Panc1 (cell line): ENCODE results near the gene FAM83B. TPM values are rescaled to one million over a fixed set of nuclear protein-coding genes. Genes with fewer than 3 reads are reported as not detected.

Experiments used
- ATAC-seq: fragments of 200-7000 bp; cut with Tn5 transposase; 2 replicates; pipeline ENCODE4 v1.9.1; 2020; ENCODE audit warnings: mild to moderate bottlenecking, moderate library complexity
- BruUV-seq: library from RNA; stranded (reverse); fragments of 400-500 nt; replicated peaks from 2 replicates; lab custom pipeline; 2021; lab: Mats Ljungman, UMichigan
- CTCF ChIA-PET: fragments of 300-600 bp; sonication (Branson Sonifier 250); formaldehyde crosslinking; loops from one replicate; lab custom pipeline; 2022; ENCODE audit warnings: antibody characterized with exemption; lab: Charles Lee
- POLR2A ChIA-PET: fragments of 300-600 bp; sonication (Branson Sonifier 250); formaldehyde crosslinking; loops from one replicate; lab custom pipeline; 2022; ENCODE audit warnings: antibody characterized with exemption; lab: Charles Lee
- DNase-seq: peaks from one replicate; pipeline ENCODE4 v3.0.0-alpha.2; 2010; ENCODE audit warnings: low read depth, low spot score
- H3K27ac ChIP-seq: 2 replicates; pipeline ENCODE4 v1.5.1; 2011; ENCODE audit warnings: mild to moderate bottlenecking, low read length, inconsistent platforms
- H3K27me3 ChIP-seq: fragments of 200-500 bp; sonication (Bioruptor generic); 2 replicates; pipeline ENCODE4 v1.6.0; 2014; ENCODE audit warnings: low read length, inconsistent platforms; ENCODE audit not compliant: control insufficient read depth, insufficient read depth
- H3K36me3 ChIP-seq: fragments of 200-500 bp; sonication (Bioruptor generic); 2 replicates; pipeline ENCODE4 v1.5.1; 2014; ENCODE audit warnings: inconsistent platforms, mild to moderate bottlenecking, low read length, moderate library complexity; ENCODE audit not compliant: control insufficient read depth, insufficient read depth
- H3K4me1 ChIP-seq: 2 replicates; pipeline ENCODE4 v1.5.1; 2011; ENCODE audit warnings: inconsistent platforms, mild to moderate bottlenecking, low read length, moderate library complexity; ENCODE audit not compliant: control insufficient read depth, insufficient read depth
- H3K4me3 ChIP-seq, 2 experiments: 2 replicates each; pipeline ENCODE4 v1.5.1; 2011 to 2012; ENCODE audit warnings: low read depth in 2 of 2, low read length in 2 of 2, mild to moderate bottlenecking in 2 of 2, inconsistent platforms in 1 of 2, moderate library complexity in 1 of 2
- H3K9me3 ChIP-seq: fragments of 200-500 bp; sonication (Bioruptor generic); 2 replicates; pipeline ENCODE4 v1.5.1; 2014; ENCODE audit warnings: low read depth, mild to moderate bottlenecking, inconsistent platforms, low read length, moderate library complexity; ENCODE audit not compliant: control insufficient read depth, insufficient read depth
- CTCF ChIP-seq: fragments of 450-650 bp; IDR thresholded peaks from 2 replicates; pipeline ENCODE4 v1.5.1; 2017; ENCODE audit warnings: mild to moderate bottlenecking
- POLR2AphosphoS5 ChIP-seq: IDR thresholded peaks from 2 replicates; pipeline ENCODE4 v1.6.1; 2012; ENCODE audit warnings: mild to moderate bottlenecking, low read depth, low read length, moderate library complexity
- REST ChIP-seq, 2 experiments: IDR thresholded peaks; 2 replicates each; pipeline ENCODE4 v1.6.1; 2011 to 2012; ENCODE audit warnings: low read depth in 2 of 2, control low read depth in 1 of 2, low read length in 1 of 2, mild to moderate bottlenecking in 1 of 2, moderate library complexity in 1 of 2; ENCODE audit not compliant: insufficient read depth in 1 of 2
- TCF7L2 ChIP-seq: IDR thresholded peaks from 2 replicates; pipeline ENCODE4 v1.6.1; 2011; ENCODE audit warnings: mild to moderate bottlenecking, low read depth, low read length, inconsistent platforms
- in situ Hi-C: cut with HindIII; loops from 2 replicates; pipeline ENCODE4 v1.10.0; 2016; ENCODE audit warnings: low sequenced_read_pairs, low pct_unique_long_range_greater_than_20kb
- intact Hi-C: fragments of 100-400 bp; cut with micrococcal nuclease; formaldehyde crosslinking; loops from one replicate; pipeline ENCODE4 v1.10.0; 2022; ENCODE audit not compliant: unreplicated experiment
- total RNA-seq: library from RNA; stranded (reverse); gene quantifications from one replicate; pipeline ENCODE4 v1.2.1, GENCODE V29; 2021; ENCODE audit not compliant: unreplicated experiment

Gene FAM83B
- total RNA-seq, 1 experiment from 2014 or later: not detected

GRCh38 chr6:54878718-54879117, 32.1 kb downstream of the FAM83B start:
- CTCF ChIA-PET: no interaction called here
- no TSS peak for BruUV-seq
- no peaks in the 10 kb centered on the region for H3K36me3 ChIP-seq
- intact Hi-C loops (no loop called here), in situ Hi-C loops (no loop called here)
- H3K9me3 ChIP-seq: no peaks in the 10 kb centered on the region
- H3K27me3 ChIP-seq: no peaks in the 10 kb centered on the region
- TF ChIP-seq POLR2AphosphoS5 (no peak), TCF7L2 (no peak), REST (IDR thresholded peaks at IDR 0.05; ENCODE audit: insufficient read depth in 1 of 2, low read depth in 2 of 2, low read length in 1 of 2) (no peak), CTCF (peak; percentile 10; the same call in 1 of the 2 replicates)
- peak; percentile 24 for DNase-seq
- no peaks in the 10 kb centered on the region for H3K4me1 ChIP-seq
- ATAC-seq: no peak
- H3K27ac ChIP-seq: no peak overlapping the region
- no peak overlapping the region for H3K4me3 ChIP-seq
- POLR2A ChIA-PET: no interaction called here

- no peak for ATAC-seq
Observed at GRCh38 chr6:54879188-54879985, 32.8 kb downstream of the FAM83B start.

More at GRCh38 chr6:54879188-54879985, 32.8 kb downstream of the FAM83B start:
- ChIA-PET POLR2A (no interaction called here), CTCF (interaction anchor here (0.6 kb wide), 1 partner anchor 50 kb away, joined by 4 read pairs; no protein-coding TSS in a partner anchor)
- no peaks in the 10 kb centered on the region for H3K27me3 ChIP-seq
- BruUV-seq: no TSS peak
- no peaks in the 10 kb centered on the region for H3K36me3 ChIP-seq
- DNase-seq: no peak
- in situ Hi-C loops: no loop called here
- no peaks in the 10 kb centered on the region for H3K9me3 ChIP-seq
- intact Hi-C loops: no loop called here
- H3K27ac ChIP-seq: no peak overlapping the region
- TF ChIP-seq POLR2AphosphoS5 (no peak), REST (IDR thresholded peaks at IDR 0.05; ENCODE audit: insufficient read depth in 1 of 2, low read depth in 2 of 2, low read length in 1 of 2) (no peak)
- H3K4me3 ChIP-seq: no peak overlapping the region
- no peaks in the 10 kb centered on the region for H3K4me1 ChIP-seq
